ENCODE data around the gene MMP10. TPM values are rescaled to one million over a fixed set of nuclear protein-coding genes. Genes with fewer than 3 reads are reported as not detected.

The MMP10 gene
- polyA plus RNA-seq, 1 of the 3 experiments (the other 2 are of a cell fraction): 1.4 TPM

GRCh38 chr11:102753267-102753666, 27.2 kb downstream of the MMP10 start:
- Histone ChIP-seq H3K27ac (ENCODE audit: low read depth in 2 of 2, low read length in 1 of 2) (no peak overlapping the region), H3K27me3 (ENCODE audit: insufficient read depth) (peaks cover 10% of the 10 kb centered on the region; the same call in 1 of the 2 replicates), H3F3A (replicated peaks; ENCODE audit: insufficient read depth) (no peaks in the 10 kb centered on the region), H4K20me1 (ENCODE audit: insufficient read depth) (no peaks in the 10 kb centered on the region), H3K4me1 (ENCODE audit: control insufficient read depth in 1 of 2, insufficient read depth in 2 of 2, low read depth in 1 of 2, low read length in 1 of 2) (no peaks in the 10 kb centered on the region), H3K4me3 (ENCODE audit: low read depth in 2 of 2, low read length in 1 of 2) (no peak overlapping the region), H3K4me2 (no peak overlapping the region), H3K9me3 (no peaks in the 10 kb centered on the region), H3K79me2 (ENCODE audit: insufficient read depth) (no peaks in the 10 kb centered on the region), H2AFZ (ENCODE audit: low read depth) (no peak overlapping the region), H3K9me2 (no peaks in the 10 kb centered on the region), H3K9ac (no peak overlapping the region), H3K36me3 (replicated peaks in 1 of 2; ENCODE audit: control insufficient read depth in 1 of 2, insufficient read depth in 2 of 2, low read length in 1 of 2) (no peaks in the 10 kb centered on the region)
- ChIA-PET CTCF (no interaction called here), POLR2A (no interaction called here)
- DNase-seq: no peak
- 100% methylated on average over 1 of the region's 1 CpG for WGBS (ENCODE audit: low lambda C conversion rate)
- no peak for TF ChIP-seq NFIC (IDR thresholded peaks at IDR 0.05; ENCODE audit: borderline replicate concordance)
- no peak for TF ChIP-seq ELF1 (IDR thresholded peaks at IDR 0.05)
- TF ChIP-seq ZBTB33 (IDR thresholded peaks at IDR 0.05; ENCODE audit: borderline replicate concordance, low read depth): no peak
- TF ChIP-seq JUND (IDR thresholded peaks at IDR 0.05): no peak
- TF ChIP-seq FOXM1 (IDR thresholded peaks at IDR 0.05; ENCODE audit: low read depth): no peak
- TF ChIP-seq RXRA (IDR thresholded peaks at IDR 0.05; ENCODE audit: borderline replicate concordance, low read depth): no peak
- TF ChIP-seq MAX (IDR thresholded peaks at IDR 0.05; ENCODE audit: low read depth): no peak
- TF ChIP-seq GATA2 (CRISPR knock-in tag; IDR thresholded peaks at IDR 0.05): no peak
- no peak for TF ChIP-seq CTCF (IDR thresholded peaks at IDR 0.05)
- no peak for TF ChIP-seq RFX5 (IDR thresholded peaks at IDR 0.05; ENCODE audit: low read length)
- TF ChIP-seq SIN3A (IDR thresholded peaks at IDR 0.05; ENCODE audit: borderline replicate concordance, low read depth, low read length): no peak
- no peak for TF ChIP-seq GABPA (IDR thresholded peaks at IDR 0.05; ENCODE audit: low read depth)
- no peak for TF ChIP-seq RCOR1 (IDR thresholded peaks at IDR 0.05; ENCODE audit: low read length)
- TF ChIP-seq YY1 (IDR thresholded peaks at IDR 0.05; ENCODE audit: low read depth): no peak

- Histone ChIP-seq H3F3A (replicated peaks; ENCODE audit: insufficient read depth) (no peaks in the 10 kb centered on the region), H3K79me2 (ENCODE audit: insufficient read depth) (no peaks in the 10 kb centered on the region), H3K36me3 (replicated peaks in 1 of 2; ENCODE audit: control insufficient read depth in 1 of 2, insufficient read depth in 2 of 2, low read length in 1 of 2) (no peaks in the 10 kb centered on the region), H3K27ac (ENCODE audit: low read depth in 2 of 2, low read length in 1 of 2) (no peak overlapping the region), H3K4me3 (ENCODE audit: low read depth in 2 of 2, low read length in 1 of 2) (no peak overlapping the region), H3K4me2 (no peak overlapping the region), H3K27me3 (ENCODE audit: insufficient read depth) (peaks cover 10% of the 10 kb centered on the region; the same call in 1 of the 2 replicates), H3K9ac (no peak overlapping the region), H3K9me2 (no peaks in the 10 kb centered on the region), H2AFZ (ENCODE audit: low read depth) (no peak overlapping the region), H3K4me1 (ENCODE audit: control insufficient read depth in 1 of 2, insufficient read depth in 2 of 2, low read depth in 1 of 2, low read length in 1 of 2) (no peaks in the 10 kb centered on the region), H3K9me3 (no peaks in the 10 kb centered on the region), H4K20me1 (ENCODE audit: insufficient read depth) (no peaks in the 10 kb centered on the region)
- no peak for DNase-seq
- CTCF ChIA-PET: no interaction called here
- POLR2A ChIA-PET: no interaction called here
- TF ChIP-seq TCF12 (IDR thresholded peaks at IDR 0.05) (no peak), GATA2 (CRISPR knock-in tag; IDR thresholded peaks at IDR 0.05) (no peak), TAF1 (IDR thresholded peaks at IDR 0.05; ENCODE audit: borderline replicate concordance, low read depth, low read length) (no peak), USF2 (IDR thresholded peaks at IDR 0.05; ENCODE audit: borderline replicate concordance, low read depth, low read length) (no peak), TEAD4 (IDR thresholded peaks at IDR 0.05; ENCODE audit: borderline replicate concordance, insufficient read depth) (no peak), CTCF (IDR thresholded peaks at IDR 0.05) (no peak), POLR2AphosphoS5 (IDR thresholded peaks at IDR 0.05; ENCODE audit: low read depth, low read length) (no peak), RCOR1 (IDR thresholded peaks at IDR 0.05; ENCODE audit: low read length) (no peak), EP300 (IDR thresholded peaks at IDR 0.05; ENCODE audit: borderline replicate concordance in 1 of 2, low read depth in 1 of 2, low read length in 1 of 2) (no peak), ZBTB33 (IDR thresholded peaks at IDR 0.05; ENCODE audit: borderline replicate concordance, low read depth) (no peak)
Measured at GRCh38 chr11:102751673-102752072, 28.8 kb downstream of the MMP10 start.

Data from SK-N-SH (cell line).